Type B pancreatic cell (in vitro differentiated cells): ENCODE results near the gene POFUT2. TPM values are rescaled to one million over a fixed set of nuclear protein-coding genes. Genes with fewer than 3 reads are reported as not detected.
A peak's percentile ranks its signal among the peaks of the same experiment; 100 is the strongest.

ENCODE experiments used
- DNase-seq: peaks from one replicate; pipeline ENCODE4 v3.0.0; 2021; ENCODE audit warnings: mixed read lengths; ENCODE audit not compliant: unreplicated experiment; ENCODE audit errors: extremely low spot score
- H3K27ac Mint-ChIP-seq: 2 replicates; pipeline ENCODE4 v1.8.0; 2021; ENCODE audit warnings: mild to moderate bottlenecking, mixed read lengths
- H3K27me3 Mint-ChIP-seq: 2 replicates; pipeline ENCODE4 v1.8.0; 2021; ENCODE audit warnings: mixed read lengths
- H3K36me3 Mint-ChIP-seq: 2 replicates; pipeline ENCODE4 v1.8.0; 2021; ENCODE audit warnings: mixed read lengths
- H3K4me1 Mint-ChIP-seq: one replicate; pipeline ENCODE4 v1.8.0; 2021; ENCODE audit warnings: mixed read lengths; ENCODE audit not compliant: unreplicated experiment
- H3K4me3 Mint-ChIP-seq: 2 replicates; pipeline ENCODE4 v1.8.0; 2021; ENCODE audit warnings: mild to moderate bottlenecking, mixed read lengths
- H3K9me3 Mint-ChIP-seq: 2 replicates; pipeline ENCODE4 v1.8.0; 2021; ENCODE audit warnings: mixed read lengths
- total RNA-seq: library from RNA; stranded (reverse); gene quantifications from 2 replicates; pipeline ENCODE4 v1.2.1, GENCODE V29; 2021; ENCODE audit warnings: low replicate concordance
- TF ChIP-seq, protein P1 (sequence below): fragments of 200-600 bp; sonication (generic); conservative IDR thresholded peaks from 2 replicates; pipeline ENCODE4 v1.5.0; 2021; ENCODE audit warnings: antibody characterized with exemption, mild to moderate bottlenecking

POFUT2 gene
- total RNA-seq, 1 donor from 2014 or later: 52.8 TPM

DNA sequence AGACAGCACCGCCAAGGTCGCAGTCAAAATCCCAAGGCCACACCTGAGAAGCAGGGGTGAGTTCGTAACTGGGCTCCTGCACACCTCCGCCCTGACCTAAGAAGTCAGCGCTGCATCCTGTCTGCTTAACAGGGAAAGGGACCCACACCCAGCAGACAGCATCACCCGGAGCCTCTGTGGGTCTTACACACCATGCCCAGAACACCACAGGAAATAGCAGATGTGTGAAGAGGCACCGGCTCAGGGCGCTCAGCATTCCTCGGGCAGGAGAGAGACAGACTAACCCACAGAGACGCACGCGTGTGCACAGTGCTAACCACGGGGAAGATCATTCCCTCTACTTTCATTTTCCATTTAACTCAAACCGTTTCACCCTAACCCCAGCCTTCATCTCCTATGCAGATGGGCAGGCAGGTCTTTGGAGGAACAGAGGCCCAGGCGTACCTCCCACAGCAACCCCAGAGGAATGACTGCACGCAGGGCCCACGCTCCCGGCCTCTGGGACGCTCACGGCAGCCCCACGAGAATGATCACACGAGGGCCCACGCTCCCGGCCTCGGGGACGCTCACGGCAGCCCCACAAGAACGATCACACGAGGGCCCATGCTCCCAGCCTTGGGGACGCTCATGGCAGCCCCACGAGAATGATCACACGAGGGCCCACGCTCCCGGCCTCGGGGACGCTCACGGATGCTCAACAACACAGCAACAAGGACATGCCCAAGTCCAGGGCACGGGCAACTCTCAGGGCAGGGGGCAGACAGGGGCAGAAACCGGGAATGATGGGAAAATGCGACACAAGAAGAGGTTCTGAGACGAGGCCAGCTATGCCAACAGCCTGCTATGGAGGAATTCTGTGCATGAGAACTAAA is 20.9 kb downstream of the POFUT2 start:
- DNase-seq: peak; percentile 57
- H3K4me1 Mint-ChIP-seq: no peaks in the 10 kb centered on the region
- no peaks in the 10 kb centered on the region for H3K27me3 Mint-ChIP-seq
- TF ChIP-seq, protein P1, sequence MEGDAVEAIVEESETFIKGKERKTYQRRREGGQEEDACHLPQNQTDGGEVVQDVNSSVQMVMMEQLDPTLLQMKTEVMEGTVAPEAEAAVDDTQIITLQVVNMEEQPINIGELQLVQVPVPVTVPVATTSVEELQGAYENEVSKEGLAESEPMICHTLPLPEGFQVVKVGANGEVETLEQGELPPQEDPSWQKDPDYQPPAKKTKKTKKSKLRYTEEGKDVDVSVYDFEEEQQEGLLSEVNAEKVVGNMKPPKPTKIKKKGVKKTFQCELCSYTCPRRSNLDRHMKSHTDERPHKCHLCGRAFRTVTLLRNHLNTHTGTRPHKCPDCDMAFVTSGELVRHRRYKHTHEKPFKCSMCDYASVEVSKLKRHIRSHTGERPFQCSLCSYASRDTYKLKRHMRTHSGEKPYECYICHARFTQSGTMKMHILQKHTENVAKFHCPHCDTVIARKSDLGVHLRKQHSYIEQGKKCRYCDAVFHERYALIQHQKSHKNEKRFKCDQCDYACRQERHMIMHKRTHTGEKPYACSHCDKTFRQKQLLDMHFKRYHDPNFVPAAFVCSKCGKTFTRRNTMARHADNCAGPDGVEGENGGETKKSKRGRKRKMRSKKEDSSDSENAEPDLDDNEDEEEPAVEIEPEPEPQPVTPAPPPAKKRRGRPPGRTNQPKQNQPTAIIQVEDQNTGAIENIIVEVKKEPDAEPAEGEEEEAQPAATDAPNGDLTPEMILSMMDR: no peak
- H3K27ac Mint-ChIP-seq: no peak overlapping the region
- peaks cover 11% of the 10 kb centered on the region for H3K36me3 Mint-ChIP-seq
- H3K9me3 Mint-ChIP-seq: no peaks in the 10 kb centered on the region
- H3K4me3 Mint-ChIP-seq: no peak overlapping the region

GRCh38 chr21:45265721-45266517 is 21.8 kb downstream of the POFUT2 start:
- no peaks in the 10 kb centered on the region for H3K27me3 Mint-ChIP-seq
- peaks cover 11% of the 10 kb centered on the region for H3K36me3 Mint-ChIP-seq
- DNase-seq: peak; percentile 64
- no peak overlapping the region for H3K4me3 Mint-ChIP-seq
- no peak overlapping the region for H3K27ac Mint-ChIP-seq
- TF ChIP-seq, protein P1: no peak
- H3K9me3 Mint-ChIP-seq: no peaks in the 10 kb centered on the region
- H3K4me1 Mint-ChIP-seq: no peaks in the 10 kb centered on the region

DNA sequence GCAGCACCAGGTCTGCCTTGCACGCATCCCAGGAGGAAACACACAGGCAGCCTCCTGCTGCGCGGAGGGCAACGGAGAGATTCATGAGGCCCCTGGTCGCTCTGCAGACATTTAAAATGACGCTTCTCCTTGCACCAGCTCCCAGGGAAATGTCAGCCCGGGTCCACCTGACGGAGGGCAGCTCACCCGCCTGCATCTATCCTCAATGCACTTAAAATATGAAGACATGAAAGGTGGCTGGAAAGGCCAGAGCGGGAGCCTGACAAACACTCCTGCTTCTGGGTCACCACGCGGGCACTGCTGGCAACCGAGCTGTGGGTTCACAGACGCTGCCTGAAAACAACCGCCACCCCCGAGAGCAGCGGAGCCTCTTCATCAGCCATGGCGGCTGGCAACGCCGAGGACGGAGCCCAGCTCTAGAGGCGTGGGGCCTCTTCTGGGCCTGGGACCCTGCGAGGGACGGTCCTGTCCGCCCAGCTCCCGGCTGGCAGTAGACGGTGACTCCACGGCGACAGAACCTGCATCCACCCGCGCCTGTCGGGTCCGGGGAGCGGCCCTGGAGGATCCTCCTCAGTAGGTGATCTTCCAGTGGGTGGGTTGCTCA is 22.7 kb downstream of the POFUT2 start:
- H3K27me3 Mint-ChIP-seq: no peaks in the 10 kb centered on the region
- peak; percentile 63 for DNase-seq
- peaks cover 11% of the 10 kb centered on the region for H3K36me3 Mint-ChIP-seq
- no peak overlapping the region for H3K27ac Mint-ChIP-seq
- no peaks in the 10 kb centered on the region for H3K4me1 Mint-ChIP-seq
- no peaks in the 10 kb centered on the region for H3K9me3 Mint-ChIP-seq
- no peak overlapping the region for H3K4me3 Mint-ChIP-seq
- TF ChIP-seq, protein P1: no peak

GRCh38 chr21:45264146-45264911 is 23.4 kb downstream of the POFUT2 start:
- TF ChIP-seq, protein P1: no peak
- Mint-ChIP-seq H3K4me1 (no peaks in the 10 kb centered on the region), H3K9me3 (no peaks in the 10 kb centered on the region), H3K4me3 (no peak overlapping the region), H3K36me3 (peaks cover 11% of the 10 kb centered on the region), H3K27ac (no peak overlapping the region), H3K27me3 (no peaks in the 10 kb centered on the region)
- no peak for DNase-seq

GRCh38 chr21:45263534-45263933 is 24.2 kb downstream of the POFUT2 start:
- no peak for DNase-seq
- peaks cover 11% of the 10 kb centered on the region for H3K36me3 Mint-ChIP-seq
- peaks cover 1% of the 10 kb centered on the region for H3K27me3 Mint-ChIP-seq
- H3K4me1 Mint-ChIP-seq: peaks cover 1% of the 10 kb centered on the region
- H3K4me3 Mint-ChIP-seq: no peak overlapping the region
- H3K27ac Mint-ChIP-seq: no peak overlapping the region
- no peaks in the 10 kb centered on the region for H3K9me3 Mint-ChIP-seq
- TF ChIP-seq, protein P1: no peak
